Activated T-helper 1 cell treated with anti-CD3 and anti-CD28 coated beads, Interleukin-2, amount 50 U/mL, for 16 hours (primary cell): ENCODE results near the gene XRCC3.

Source experiments
- DNase-seq, 2 donors: peaks; one replicate each; pipeline ENCODE4 v3.0.0-alpha.2; 2020; ENCODE audit warnings: low read depth in 1 of 2, low spot score in 1 of 2

The XRCC3 gene

GRCh38 chr14:103726474-103726873 lies 11.2 kb upstream of the XRCC3 start:
- no peak for DNase-seq

DNA sequence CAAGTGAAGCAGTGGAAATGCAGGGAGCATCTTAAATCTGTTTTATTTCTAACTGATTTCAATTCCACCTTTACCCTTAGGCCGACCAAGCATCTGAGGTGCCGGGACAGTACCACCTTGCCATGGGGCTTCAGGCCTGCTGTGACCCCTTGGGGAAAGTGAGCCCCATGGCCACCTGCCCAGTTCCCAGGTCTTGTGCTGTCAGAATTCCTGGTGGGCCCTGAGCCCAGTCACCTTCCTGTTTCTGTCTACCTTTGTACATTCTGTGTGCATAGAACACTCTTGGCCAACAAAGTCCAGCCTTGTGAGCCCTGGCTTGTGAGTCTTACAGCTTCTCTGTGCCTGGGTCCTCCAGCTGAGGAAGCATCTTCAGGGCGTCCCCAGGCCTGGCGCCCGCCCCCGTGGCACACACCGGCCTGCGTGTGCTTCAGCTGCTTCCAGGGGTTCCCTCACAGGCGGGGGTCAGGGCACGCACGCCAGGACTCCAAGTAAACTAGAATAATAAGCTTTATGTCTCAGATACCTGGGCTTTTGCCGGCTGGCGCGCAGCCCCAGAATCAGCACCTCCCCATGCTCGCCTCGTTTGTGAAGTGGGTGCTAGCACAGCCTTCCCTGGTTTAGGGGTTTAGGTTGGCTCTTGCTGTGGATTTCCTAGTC lies 10.6 kb upstream of the XRCC3 start:
- DNase-seq: no peak

- DNase-seq: no peak
Measured at GRCh38 chr14:103725001-103725682, 9.9 kb upstream of the XRCC3 start.

GRCh38 chr14:103724116-103724515 lies 8.9 kb upstream of the XRCC3 start:
- no peak for DNase-seq

DNA sequence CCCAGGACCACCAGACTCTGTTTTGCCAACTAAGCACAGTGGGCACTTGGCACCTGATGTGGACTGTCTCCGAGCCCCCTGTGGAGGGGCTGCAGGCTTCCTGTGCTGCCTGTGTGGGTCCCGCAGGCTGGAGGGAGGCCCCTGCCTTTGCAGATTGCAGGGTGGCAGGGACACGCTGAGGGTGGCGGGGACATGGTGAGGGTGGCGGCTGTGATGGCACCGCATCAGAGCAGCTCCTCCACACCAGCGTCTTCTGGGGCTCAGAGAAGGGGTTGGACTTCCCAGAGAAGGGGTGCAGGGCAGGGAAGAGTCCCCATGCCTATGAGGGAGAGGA lies 8.5 kb upstream of the XRCC3 start:
- DNase-seq: no peak

DNA sequence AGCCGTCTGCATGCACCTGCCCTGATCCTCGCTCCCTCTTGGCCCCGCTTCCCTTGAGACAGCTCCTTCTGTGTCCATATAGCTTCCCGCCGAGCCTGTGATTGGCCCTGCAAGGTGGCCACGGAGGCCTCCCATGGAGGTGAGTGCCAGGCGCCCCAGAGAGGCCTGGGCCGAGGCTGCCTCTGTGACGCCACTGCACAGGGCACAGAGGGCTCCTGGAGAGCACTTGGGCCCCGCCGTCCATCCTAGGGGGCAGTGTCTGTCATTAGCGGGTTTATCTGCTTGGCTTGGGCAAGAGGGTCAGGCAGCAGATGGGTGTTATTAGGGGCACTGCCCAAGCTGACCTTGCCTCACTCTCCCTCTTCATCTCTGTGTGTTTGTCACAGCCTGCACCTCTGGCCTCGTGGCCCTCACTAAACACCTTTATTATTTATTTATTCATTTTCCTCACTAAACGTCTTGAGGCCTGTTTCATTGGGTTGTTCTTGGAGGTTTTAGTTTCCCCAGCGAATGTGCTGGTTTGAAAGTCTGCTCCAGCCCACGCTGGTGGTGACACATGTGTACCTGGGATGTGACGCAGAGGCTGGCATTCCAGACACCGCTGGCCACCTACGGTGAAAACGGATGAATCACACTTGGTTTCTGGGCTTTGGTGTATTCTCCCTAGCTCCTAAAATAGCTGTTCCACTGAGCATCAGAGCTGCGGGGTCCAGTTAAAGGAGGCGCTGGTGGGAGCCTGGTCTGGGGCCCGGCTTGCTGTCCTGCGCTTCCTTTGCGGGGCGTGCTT lies 6.3 kb upstream of the XRCC3 start:
- DNase-seq: no peak

DNA sequence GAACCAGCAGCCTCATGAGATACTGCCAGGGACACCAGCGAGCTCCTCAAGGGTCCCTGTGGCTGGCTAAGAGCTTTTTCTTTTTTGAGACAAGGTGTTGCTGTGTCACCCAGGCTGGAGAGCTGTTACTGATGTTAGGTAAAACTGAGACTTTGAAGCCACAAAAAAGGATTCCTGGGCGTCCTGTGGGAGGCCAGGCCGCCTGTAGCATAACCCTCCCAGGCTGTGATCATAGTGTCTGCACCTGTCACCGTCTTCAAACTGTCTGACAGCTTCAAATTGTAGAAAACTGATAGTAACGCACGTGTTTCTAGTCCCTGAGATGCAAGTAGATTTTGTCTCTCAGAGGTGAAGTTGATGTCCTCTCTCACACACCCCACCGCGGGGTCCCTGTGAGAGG lies 4.5 kb upstream of the XRCC3 start:
- no peak for DNase-seq

GRCh38 chr14:103718572-103718971 lies 3.3 kb upstream of the XRCC3 start:
- no peak for DNase-seq

GRCh38 chr14:103716899-103717411 lies 1.7 kb upstream of the XRCC3 start:
- DNase-seq: no peak

- DNase-seq: peak in 1 of 2 donors; percentile 14
Measured at GRCh38 chr14:103716091-103716801, 995 bp upstream of the XRCC3 start.

GRCh38 chr14:103714063-103714724 lies 1.1 kb downstream of the XRCC3 start:
- no peak for DNase-seq

- DNase-seq: no peak
Measured at GRCh38 chr14:103713304-103714062, 1.8 kb downstream of the XRCC3 start.

DNA sequence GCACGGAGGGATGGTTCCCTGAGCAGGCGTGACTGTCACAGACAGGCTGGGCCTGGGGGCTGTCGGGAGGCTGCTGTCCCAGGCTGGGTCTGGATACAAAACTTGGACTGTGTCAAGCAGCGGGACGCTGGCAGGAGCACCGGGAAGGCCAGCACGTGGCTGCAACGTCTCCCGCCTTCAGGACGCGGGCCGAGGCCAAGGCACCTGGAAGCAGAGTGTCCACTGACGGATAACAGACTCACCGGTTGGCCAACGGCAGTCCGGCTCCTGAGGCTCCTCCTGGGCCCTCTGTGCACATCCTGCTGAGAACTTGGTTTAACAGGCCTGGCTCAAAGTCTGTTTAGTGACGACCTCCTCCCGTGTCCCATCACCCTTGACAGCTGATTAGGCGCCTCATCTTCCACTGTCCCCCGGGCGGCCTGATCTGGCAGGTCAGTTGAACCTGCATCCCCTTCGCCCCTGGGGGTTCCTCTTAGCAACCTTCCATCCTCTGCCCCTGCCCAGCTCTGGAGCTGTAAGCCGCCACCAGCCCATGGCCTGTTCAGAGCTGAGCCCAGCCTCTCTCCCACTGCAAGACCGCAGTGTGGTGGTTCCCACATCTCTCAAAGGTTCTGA lies 2.5 kb downstream of the XRCC3 start:
- DNase-seq: no peak

DNA sequence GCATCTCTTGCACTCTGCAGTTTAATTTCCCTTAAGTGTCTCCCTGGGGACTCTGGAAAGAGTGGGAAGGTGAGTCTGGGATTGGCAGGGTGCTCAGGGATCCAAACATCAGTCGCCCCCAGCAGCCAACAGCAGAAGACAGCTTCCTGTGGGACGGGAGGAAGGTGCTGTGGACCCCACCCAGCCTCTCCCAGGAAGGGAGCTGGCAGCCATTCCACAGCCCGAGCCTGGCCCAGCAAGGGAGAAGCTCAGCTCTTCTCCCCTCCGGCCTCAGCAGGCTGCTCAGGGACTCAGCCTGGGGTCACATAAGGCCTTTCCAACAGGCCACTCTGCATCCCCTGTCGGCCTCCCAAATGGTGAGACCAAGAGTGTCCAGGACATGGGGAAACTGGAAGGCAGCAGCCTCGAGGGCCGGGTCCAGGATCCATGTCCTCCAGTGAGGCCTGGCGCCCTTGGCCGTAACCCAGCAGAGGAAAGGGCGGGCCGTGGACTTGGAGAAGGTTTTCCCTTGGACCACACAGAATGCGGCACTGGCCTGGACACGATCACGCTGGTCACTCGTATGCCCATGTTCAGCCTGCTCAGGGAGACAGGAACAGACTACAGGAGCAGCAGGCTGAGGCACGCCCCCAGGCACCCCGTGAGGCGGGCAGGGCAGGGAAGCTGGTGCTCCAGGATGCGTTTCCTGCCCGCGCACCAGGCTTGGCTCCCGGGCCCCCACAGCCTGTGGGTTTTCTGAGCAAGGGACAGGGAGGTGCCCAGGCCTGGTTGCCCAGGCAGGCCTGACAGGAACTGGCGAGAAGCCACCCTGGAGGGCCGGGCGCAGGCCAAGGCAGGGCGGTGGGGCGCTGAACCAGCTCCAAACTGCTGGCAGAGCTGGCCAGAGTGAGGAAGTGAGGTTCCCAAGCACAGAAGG lies 3.5 kb downstream of the XRCC3 start:
- no peak for DNase-seq

DNA sequence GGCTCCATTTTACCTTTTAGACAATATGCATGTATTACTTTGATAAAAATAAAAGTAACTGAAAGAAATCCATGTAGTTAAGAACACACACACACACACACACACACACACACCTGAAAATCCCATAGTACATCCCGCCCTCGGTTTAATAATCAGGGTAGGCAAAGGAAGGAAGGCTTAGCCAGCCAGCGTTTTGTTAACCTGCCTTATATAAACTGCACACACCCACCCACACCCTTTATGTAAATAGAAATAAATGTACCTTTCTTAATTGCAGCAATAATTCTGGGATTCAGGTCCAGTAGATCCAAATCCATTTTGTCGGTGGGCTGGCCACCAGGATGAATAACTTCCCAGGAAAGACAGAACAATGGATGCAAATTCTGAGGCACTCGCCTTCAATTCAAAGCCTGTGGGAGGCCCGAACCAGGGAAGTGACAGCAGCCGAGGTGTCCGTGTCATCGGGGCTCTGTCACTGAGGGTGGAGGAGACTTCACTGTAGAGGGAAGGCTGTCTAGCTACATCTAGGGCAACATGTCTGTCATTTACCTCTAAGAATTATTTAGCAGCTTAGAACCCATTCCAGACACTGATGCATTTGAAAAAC lies 4.4 kb downstream of the XRCC3 start:
- no peak for DNase-seq

DNA sequence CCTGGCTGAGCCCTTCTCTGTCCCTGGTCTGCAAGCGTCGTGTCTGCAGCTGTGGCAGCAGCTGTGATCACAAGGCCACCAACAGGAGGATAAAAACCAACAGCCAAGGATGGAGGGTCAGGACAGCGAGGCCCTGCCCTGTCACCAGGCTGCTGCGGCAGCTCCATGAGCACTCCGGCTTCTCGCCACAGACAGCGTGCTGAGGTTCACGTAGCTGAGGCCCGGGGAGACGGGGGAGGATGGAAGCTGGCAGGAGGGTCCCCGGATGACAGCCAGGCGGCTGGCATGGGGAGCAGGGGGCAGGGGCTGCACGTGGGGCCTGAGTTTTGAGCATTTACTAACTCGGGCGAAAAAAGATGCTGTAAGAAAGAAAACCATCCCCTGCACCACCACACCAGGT lies 5.4 kb downstream of the XRCC3 start:
- no peak for DNase-seq

DNA sequence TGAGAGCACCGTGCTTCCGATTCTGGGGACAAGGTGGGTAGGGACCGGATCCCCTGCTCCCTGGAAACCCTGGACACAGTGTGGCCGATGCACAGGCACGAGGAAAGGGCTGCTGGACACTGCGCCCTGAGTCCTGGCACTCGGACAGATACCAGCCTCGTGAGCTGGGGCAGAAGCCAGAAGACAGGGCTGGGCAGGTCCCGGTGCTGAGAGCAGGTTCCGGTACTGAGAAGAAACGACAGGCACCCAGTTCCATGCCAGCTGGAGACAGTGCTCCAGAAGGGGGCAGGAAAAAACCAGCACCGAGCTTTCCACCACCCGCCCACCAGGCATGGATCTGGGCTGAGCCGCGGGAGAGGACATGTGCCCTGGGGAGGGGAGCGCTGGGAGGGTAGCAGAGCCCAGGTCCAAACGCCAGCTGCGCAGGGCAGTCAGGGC lies 6.5 kb downstream of the XRCC3 start:
- DNase-seq: no peak
